H1 (cell line): ENCODE measurements around the gene CST2. TPM values are rescaled to one million over a fixed set of nuclear protein-coding genes. Genes with fewer than 3 reads are reported as not detected.

ENCODE experiments used
- CTCF ChIA-PET: fragments of 300-600 bp; sonication (Branson Sonifier 250); formaldehyde crosslinking; loops from one replicate; lab custom pipeline; 2021; ENCODE audit not compliant: partially characterized antibody; lab: Charles Lee
- POLR2A ChIA-PET: fragments of 300-600 bp; sonication (Branson Sonifier 250); formaldehyde crosslinking; loops from one replicate; lab custom pipeline; 2021; ENCODE audit warnings: inconsistent platforms; ENCODE audit not compliant: partially characterized antibody; lab: Charles Lee
- DNase-seq, 2 experiments: peaks; one replicate each; pipeline versions ENCODE4 v3.0.0 to v3.0.0-alpha.2; 2010 to 2022; ENCODE audit warnings: low spot score in 2 of 2, low read depth in 1 of 2, mixed read lengths in 1 of 2
- FAIRE-seq: peaks from 2 replicates; lab custom pipeline; 2011; peaks lifted over from hg19 to GRCh38; lab: Jason Lieb, UNC
- H2AFZ ChIP-seq: 2 replicates; pipeline ENCODE4 v1.8.1; 2012; ENCODE audit warnings: low read length, inconsistent platforms
- H2AK5ac ChIP-seq: 2 replicates; pipeline ENCODE4 v1.6.1; 2013; ENCODE audit warnings: low read depth, low read length
- H2BK120ac ChIP-seq: replicated peaks from 2 replicates; pipeline ENCODE3; 2013; ENCODE audit warnings: low read depth, low read length, inconsistent platforms
- H2BK12ac ChIP-seq: 2 replicates; pipeline ENCODE4 v1.6.1; 2013; ENCODE audit warnings: low read depth, low read length
- H2BK15ac ChIP-seq: 2 replicates; pipeline ENCODE4 v1.6.1; 2013; ENCODE audit warnings: low read length
- H2BK20ac ChIP-seq: 2 replicates; pipeline ENCODE4 v1.6.1; 2013; ENCODE audit warnings: low read length
- H2BK5ac ChIP-seq: 2 replicates; pipeline ENCODE4 v1.6.1; 2013; ENCODE audit warnings: low read depth, low read length
- H3K14ac ChIP-seq: 2 replicates; pipeline ENCODE4 v1.6.1; 2013; ENCODE audit warnings: inconsistent platforms; ENCODE audit not compliant: insufficient read length
- H3K18ac ChIP-seq: 2 replicates; pipeline ENCODE4 v1.6.1; 2013; ENCODE audit warnings: low read length; ENCODE audit errors: extremely low read depth
- H3K23ac ChIP-seq: 2 replicates; pipeline ENCODE4 v1.6.1; 2013; ENCODE audit warnings: inconsistent platforms; ENCODE audit not compliant: insufficient read length
- H3K23me2 ChIP-seq: 2 replicates; pipeline ENCODE4 v1.6.1; 2013; ENCODE audit warnings: low read depth, low read length
- H3K27ac ChIP-seq: 2 replicates; pipeline ENCODE4 v1.6.1; 2011; ENCODE audit warnings: low read depth, low read length, inconsistent platforms
- H3K27me3 ChIP-seq, 4 experiments: replicated peaks in 1 of 4; 1 replicate in 1 of 4; 2 replicates in 3 of 4; pipeline versions ENCODE4 v1.6.1 to v1.8.1; 2011 to 2013; ENCODE audit warnings: low read length in 3 of 4, mild to moderate bottlenecking in 3 of 4, inconsistent platforms in 2 of 4, mixed read lengths in 2 of 4, moderate library complexity in 1 of 4; ENCODE audit not compliant: control insufficient read depth in 3 of 4, insufficient read depth in 3 of 4; ENCODE audit errors: extremely low read depth in 1 of 4
- H3K36me3 ChIP-seq, 4 experiments: 2 replicates each; pipeline versions ENCODE4 v1.6.1 to v1.8.1; 2011 to 2013; ENCODE audit warnings: mild to moderate bottlenecking in 4 of 4, low read length in 3 of 4, moderate library complexity in 2 of 4, control low read depth in 1 of 4, inconsistent platforms in 1 of 4; ENCODE audit not compliant: insufficient read depth in 4 of 4, control insufficient read depth in 2 of 4
- H3K4ac ChIP-seq: replicated peaks from 2 replicates; pipeline ENCODE3; 2013; ENCODE audit warnings: low read length, low read depth, mixed read lengths, inconsistent platforms; ENCODE audit not compliant: insufficient read length
- H3K4me1 ChIP-seq, 4 experiments: replicated peaks in 1 of 4; 1 replicate in 1 of 4; 2 replicates in 3 of 4; pipeline versions ENCODE4 v1.6.1 to v1.8.1; 2011 to 2013; ENCODE audit warnings: low read length in 3 of 4, inconsistent platforms in 2 of 4, mixed read lengths in 1 of 4; ENCODE audit not compliant: insufficient read depth in 4 of 4, control insufficient read depth in 3 of 4
- H3K4me2 ChIP-seq, 2 experiments: 2 replicates each; pipeline versions ENCODE4 v1.6.1 to v1.8.1; 2011 to 2013; ENCODE audit warnings: low read depth in 2 of 2, low read length in 2 of 2, control low read depth in 1 of 2, inconsistent platforms in 1 of 2, mild to moderate bottlenecking in 1 of 2; ENCODE audit not compliant: insufficient read depth in 1 of 2
- H3K4me3 ChIP-seq, 4 experiments: fragments of 200-600, 300-600 bp in 1 of 4; sonication (generic), shearing (Covaris generic), sonication (Bioruptor Twin) in 1 of 4; 2 replicates each; pipeline versions ENCODE4 v1.5.1 to v1.8.1; 2011 to 2016; ENCODE audit warnings: low read length in 4 of 4, low read depth in 3 of 4, control low read depth in 2 of 4, inconsistent platforms in 2 of 4, mild to moderate bottlenecking in 2 of 4, mixed read lengths in 1 of 4, moderate library complexity in 1 of 4; ENCODE audit not compliant: insufficient read depth in 2 of 4; ENCODE audit errors: extremely low read depth in 1 of 4
- H3K56ac ChIP-seq: replicated peaks from 2 replicates; pipeline ENCODE3; 2013; ENCODE audit warnings: low read depth, mild to moderate bottlenecking, mixed read lengths, low read length, inconsistent platforms; ENCODE audit not compliant: insufficient read length
- H3K79me1 ChIP-seq: 2 replicates; pipeline ENCODE4 v1.6.1; 2013; ENCODE audit warnings: low read depth, low read length, control low read depth
- H3K79me2 ChIP-seq, 2 experiments: 2 replicates each; pipeline versions ENCODE4 v1.6.1 to v1.8.1; 2012 to 2013; ENCODE audit warnings: low read length in 2 of 2, mild to moderate bottlenecking in 2 of 2, inconsistent platforms in 1 of 2; ENCODE audit not compliant: insufficient read depth in 2 of 2, control insufficient read depth in 1 of 2
- H3K9ac ChIP-seq, 4 experiments: replicated peaks in 1 of 4; 1 replicate in 1 of 4; 2 replicates in 3 of 4; pipeline versions ENCODE4 v1.6.1 to v1.8.1; 2011 to 2013; ENCODE audit warnings: low read depth in 3 of 4, low read length in 3 of 4, control low read depth in 2 of 4, mild to moderate bottlenecking in 2 of 4, moderate library complexity in 2 of 4, inconsistent platforms in 1 of 4; ENCODE audit errors: extremely low read depth in 1 of 4
- H3K9me3 ChIP-seq, 2 experiments: 2 replicates each; pipeline versions ENCODE4 v1.6.1 to v1.8.1; 2012 to 2013; ENCODE audit warnings: mild to moderate bottlenecking in 2 of 2, moderate library complexity in 2 of 2, control low read depth in 1 of 2, inconsistent platforms in 1 of 2, low read depth in 1 of 2, low read length in 1 of 2, mixed read lengths in 1 of 2; ENCODE audit not compliant: insufficient read depth in 2 of 2
- H4K20me1 ChIP-seq, 2 experiments: replicated peaks in 1 of 2; 2 replicates each; pipeline versions ENCODE3 to v1.8.1; 2011 to 2013; ENCODE audit warnings: inconsistent platforms in 2 of 2, low read length in 2 of 2, mild to moderate bottlenecking in 1 of 2; ENCODE audit not compliant: insufficient read depth in 2 of 2, control insufficient read depth in 1 of 2
- H4K5ac ChIP-seq: 2 replicates; pipeline ENCODE4 v1.6.1; 2013; ENCODE audit warnings: low read length, low read depth, mixed read lengths, inconsistent platforms; ENCODE audit not compliant: insufficient read length
- H4K8ac ChIP-seq: 2 replicates; pipeline ENCODE4 v1.8.0; 2013; ENCODE audit warnings: mild to moderate bottlenecking, moderate library complexity, low read length, inconsistent platforms; ENCODE audit not compliant: insufficient read depth; ENCODE audit errors: extremely low read depth
- H4K91ac ChIP-seq: replicated peaks from 2 replicates; pipeline ENCODE3; 2013; ENCODE audit warnings: low read length, mixed read lengths, inconsistent platforms; ENCODE audit not compliant: insufficient read length
- ATF3 ChIP-seq: IDR thresholded peaks from 2 replicates; pipeline ENCODE4 v1.6.1; 2011; ENCODE audit warnings: low read depth, mild to moderate bottlenecking, low read length; ENCODE audit not compliant: insufficient read depth
- BCL11A ChIP-seq, 2 experiments: IDR thresholded peaks; one replicate each; pipeline ENCODE4 v1.6.1; 2011; ENCODE audit warnings: low read depth in 2 of 2, low read length in 2 of 2, mild to moderate bottlenecking in 2 of 2
- NANOG ChIP-seq: IDR thresholded peaks from 2 replicates; pipeline ENCODE4 v1.6.1; 2011; ENCODE audit warnings: low read length, low read depth, mild to moderate bottlenecking, inconsistent platforms; ENCODE audit not compliant: insufficient read depth, poor library complexity, severe bottlenecking
- SAP30 ChIP-seq: fragments of 300-600 bp; sonication (generic); IDR thresholded peaks from 2 replicates; pipeline ENCODE4 v1.7.1; 2012; ENCODE audit warnings: low read length, moderate library complexity, mild to moderate bottlenecking, inconsistent platforms; ENCODE audit not compliant: insufficient read depth, insufficient replicate concordance
- TCF12 ChIP-seq: IDR thresholded peaks from 2 replicates; pipeline ENCODE4 v1.6.1; 2011; ENCODE audit warnings: low read depth, mild to moderate bottlenecking, low read length
- TEAD4 ChIP-seq: IDR thresholded peaks from 2 replicates; pipeline ENCODE4 v1.6.1; 2012; ENCODE audit warnings: low read depth, low read length, inconsistent platforms, mixed read lengths
- WGBS, 2 experiments: shearing (Covaris generic) in 1 of 2; methylation state at CpG; one replicate each; pipeline versions ENCODE4 v1.1.6 to v1.1.7; 2013 to 2015; ENCODE audit warnings: low lambda C conversion rate in 2 of 2, mixed read lengths in 2 of 2, inconsistent platforms in 1 of 2, low coverage in 1 of 2, missing lambda C conversion rate in 1 of 2; ENCODE audit not compliant: insufficient replicate concordance in 2 of 2, insufficient coverage in 1 of 2, insufficient read length in 1 of 2; ENCODE audit errors: extremely low coverage in 1 of 2, missing lambda C conversion rate in 1 of 2; 5-methylcytosine and 5-hydroxymethylcytosine counted together
- polyA plus RNA-seq, 7 experiments: library from polyadenylated mRNA; depleted of rRNA in 3 of 7; stranded (reverse) in 5 of 7; unstranded in 2 of 7; fragments of >200 nt in 5 of 7; fragments of 200-250 nt in 2 of 7; gene quantifications; 1 replicate in 5 of 7; 2 replicates in 1 of 7; 4 replicates in 1 of 7; pipeline versions ENCODE4 v1.2.1 to v1.2.3, GENCODE V29; 2011 to 2013; ENCODE audit warnings: missing spikeins in 2 of 7, mixed read lengths in 2 of 7
- total RNA-seq: library from RNA; stranded (reverse); fragmentation: NEBNext Ultra II Directional; extraction: Animal tissue kit (Norgen Biotek cat#: 25700); gene quantifications from 2 replicates; pipeline ENCODE4 v1.2.1, GENCODE V29; 2021
- TF ChIP-seq, protein P1 (sequence below): IDR thresholded peaks from 2 replicates; pipeline ENCODE4 v1.6.1; 2012; ENCODE audit warnings: inconsistent platforms

Gene CST2
- total and polyA plus RNA-seq, 2 of the 8 experiments (the other 6 are each of a cell fraction or from before 2014, with no cell fraction given): not detected

DNA sequence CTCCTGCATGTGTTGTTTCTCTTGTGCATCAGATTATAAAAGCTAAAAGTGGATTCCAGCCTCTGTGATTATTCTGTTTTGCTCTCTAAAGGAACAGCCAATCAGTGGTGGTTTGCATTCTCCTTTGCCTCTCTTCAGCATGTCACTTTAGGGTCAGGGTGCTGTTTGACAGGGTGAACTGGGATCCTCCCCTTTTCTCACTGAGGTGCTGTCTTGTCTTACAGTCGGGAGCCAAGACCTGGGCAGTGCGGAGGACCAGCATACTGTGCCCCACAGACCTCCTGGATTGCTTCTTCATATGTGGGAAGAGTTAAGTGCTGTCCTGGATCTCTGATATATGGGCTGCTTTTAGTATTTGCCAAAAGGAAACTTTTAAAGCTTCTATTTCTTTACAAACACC lies 15.2 kb upstream of the CST2 start:
- no peak overlapping the region for H2AK5ac ChIP-seq
- no peak overlapping the region for H3K4ac ChIP-seq
- H4K8ac ChIP-seq: no peak overlapping the region
- no peak overlapping the region for H2BK12ac ChIP-seq
- no peak overlapping the region for H3K4me2 ChIP-seq
- H3K23ac ChIP-seq: no peak overlapping the region
- H3K36me3 ChIP-seq: no peaks in the 10 kb centered on the region
- no peaks in the 10 kb centered on the region for H4K20me1 ChIP-seq
- no peak for FAIRE-seq
- H3K79me1 ChIP-seq: no peaks in the 10 kb centered on the region
- no peak overlapping the region for H3K18ac ChIP-seq
- H3K9me3 ChIP-seq: no peaks in the 10 kb centered on the region
- no peak overlapping the region for H2BK120ac ChIP-seq
- H3K9ac ChIP-seq: no peak overlapping the region
- no peak overlapping the region for H3K4me3 ChIP-seq
- H3K27me3 ChIP-seq: no peaks in the 10 kb centered on the region
- no peak for DNase-seq
- no peak overlapping the region for H2BK15ac ChIP-seq
- no peak overlapping the region for H3K56ac ChIP-seq
- H2AFZ ChIP-seq: no peak overlapping the region
- no peak overlapping the region for H4K5ac ChIP-seq
- no peak overlapping the region for H2BK20ac ChIP-seq
- H2BK5ac ChIP-seq: no peak overlapping the region
- H3K27ac ChIP-seq: no peak overlapping the region
- H3K4me1 ChIP-seq: no peaks in the 10 kb centered on the region
- no peak for TF ChIP-seq BCL11A (IDR thresholded peaks at IDR 0.05; ENCODE audit: low read depth in 2 of 2, low read length in 2 of 2)
- no peak for TF ChIP-seq ATF3
- TF ChIP-seq TEAD4: no peak
- no peak for TF ChIP-seq NANOG
- TF ChIP-seq TCF12: no peak
- TF ChIP-seq, protein P1, sequence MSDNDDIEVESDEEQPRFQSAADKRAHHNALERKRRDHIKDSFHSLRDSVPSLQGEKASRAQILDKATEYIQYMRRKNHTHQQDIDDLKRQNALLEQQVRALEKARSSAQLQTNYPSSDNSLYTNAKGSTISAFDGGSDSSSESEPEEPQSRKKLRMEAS: no peak
- TF ChIP-seq SAP30: no peak
- ChIA-PET POLR2A (no interaction called here), CTCF (interaction anchor here (0.6 kb wide), 1 partner anchor 16 kb away, joined by 3 read pairs; no protein-coding TSS in a partner anchor)
- H3K23me2 ChIP-seq: no peaks in the 10 kb centered on the region
- H3K79me2 ChIP-seq: no peaks in the 10 kb centered on the region
- 91% methylated on average over 2 of the region's 2 CpGs; no CpG with 5 or more reads in 1 of the 2 experiments for WGBS, 2 experiments
- H4K91ac ChIP-seq: no peak overlapping the region
- H3K14ac ChIP-seq: no peak overlapping the region
